ENCODE results near the gene VPS13D. TPM values are rescaled to one million over a fixed set of nuclear protein-coding genes. Genes with fewer than 3 reads are reported as not detected.

Gene VPS13D
- total RNA-seq, 1 experiment from 2014 or later: 31.6 TPM

GRCh38 chr1:12269351-12269750 is 39.5 kb downstream of the VPS13D start:
- H3K36me3 ChIP-seq (ENCODE audit: control insufficient read depth in 1 of 2, insufficient read depth in 2 of 2, low read length in 2 of 2): peaks cover 8 to 13% of the 10 kb centered on the region in 2 experiments; a peak in 3 of 4 replicates
- no peaks in the 10 kb centered on the region for H4K20me1 ChIP-seq (ENCODE audit: insufficient read depth)

DNA sequence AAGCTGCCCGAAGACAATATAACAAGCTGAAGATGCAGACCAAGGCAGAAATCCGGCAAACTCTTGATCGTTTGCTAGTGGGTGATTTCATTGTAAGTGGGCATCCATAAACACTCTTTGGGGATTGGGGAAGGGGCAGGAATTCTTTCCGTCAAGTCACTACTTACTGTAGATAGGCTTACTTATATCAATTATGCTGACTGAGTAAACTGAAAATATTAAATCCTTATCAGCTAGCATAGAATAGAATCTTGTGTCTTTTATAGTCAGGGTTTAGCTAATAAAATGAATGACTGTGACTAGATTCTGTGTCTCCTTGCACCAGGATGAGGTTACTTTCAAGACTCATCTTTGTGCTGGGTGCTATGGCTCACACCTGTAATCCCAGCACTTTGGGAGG is 41.2 kb downstream of the VPS13D start:
- no TSS peak for BruUV-seq (replicated peaks)
- intact Hi-C loops (cut with micrococcal nuclease): loop anchor here (10.0 kb wide), 1 partner anchor 504 kb away; the partner anchor contains the start of gene PRAMEF12
- Histone ChIP-seq H2AFZ (ENCODE audit: low read depth, low read length, poor library complexity, severe bottlenecking) (no peak overlapping the region), H3K4me1 (ENCODE audit: control insufficient read depth in 1 of 2, insufficient read depth in 2 of 2, low read length in 2 of 2) (no peaks in the 10 kb centered on the region), H3K4me2 (ENCODE audit: low read length) (no peak overlapping the region), H3K27ac (ENCODE audit: low read depth, low read length) (no peak overlapping the region), H3K79me2 (ENCODE audit: insufficient read depth, low read length) (no peaks in the 10 kb centered on the region), H3K9ac (ENCODE audit: low read length) (no peak overlapping the region), H3K4me3 (replicated peaks in 1 of 2; ENCODE audit: low read depth in 1 of 2, low read length in 2 of 2) (no peak overlapping the region), H3K36me3 (ENCODE audit: control insufficient read depth in 1 of 2, insufficient read depth in 2 of 2, low read length in 2 of 2) (peaks cover 8 to 17% of the 10 kb centered on the region in 2 experiments; a peak in 3 of 4 replicates), H3K9me3 (ENCODE audit: control insufficient read depth in 1 of 2, insufficient read depth in 1 of 2, low read depth in 1 of 2, low read length in 2 of 2) (no peaks in the 10 kb centered on the region), H3K27me3 (ENCODE audit: insufficient read depth, low read length) (no peaks in the 10 kb centered on the region), H3K9me2 (ENCODE audit: insufficient read depth) (no peaks in the 10 kb centered on the region), H4K20me1 (ENCODE audit: insufficient read depth) (no peaks in the 10 kb centered on the region)
- TF ChIP-seq SIN3A (IDR thresholded peaks at IDR 0.05; ENCODE audit: low read depth): no peak
- no peak for TF ChIP-seq ELF1 (IDR thresholded peaks at IDR 0.05; ENCODE audit: borderline replicate concordance, low read depth)
- TF ChIP-seq YY1 (IDR thresholded peaks at IDR 0.05; ENCODE audit: extremely low read depth, insufficient replicate concordance, low read depth, low read length): no peak
- no peak for TF ChIP-seq CBX3 (IDR thresholded peaks at IDR 0.05; ENCODE audit: low read depth)
- TF ChIP-seq JUND (IDR thresholded peaks at IDR 0.05): no peak
- TF ChIP-seq EZH2phosphoT487 (IDR thresholded peaks at IDR 0.05; ENCODE audit: borderline replicate concordance): no peak
- TF ChIP-seq POLR2A (IDR thresholded peaks at IDR 0.05; ENCODE audit: borderline replicate concordance, extremely low read depth, insufficient read depth, insufficient read length): no peak
- TF ChIP-seq ZNF274 (IDR thresholded peaks at IDR 0.05; ENCODE audit: low read depth, low read length): no peak
- TF ChIP-seq MAX (IDR thresholded peaks at IDR 0.05): no peak
- no peak for TF ChIP-seq EGR1 (IDR thresholded peaks at IDR 0.05; ENCODE audit: low read depth)
- no peak for TF ChIP-seq EZH2 (IDR thresholded peaks at IDR 0.05)
- no peak for TF ChIP-seq SP1 (IDR thresholded peaks at IDR 0.05; ENCODE audit: low read depth)
- ATAC-seq (no peak), DNase-seq (ENCODE audit: low read depth, low spot score) (no peak)
- CTCF ChIA-PET: interaction anchor here (0.7 to 2.6 kb wide), 3 partner anchors 43 to 392 kb away, joined by 3 to 19 read pairs (median 3); no protein-coding TSS in a partner anchor
- RAD21 ChIA-PET (ENCODE audit: low non-redundant PET in 1 of 2, low total read pairs in 2 of 2, uncharacterized antibody in 2 of 2, unreplicated experiment in 2 of 2): interaction anchor here in 1 of 2 experiments (1.0 to 1.3 kb wide), 2 partner anchors 349 to 387 kb away, joined by 3 read pairs; no protein-coding TSS in a partner anchor
- POLR2A ChIA-PET: no interaction called here

More at GRCh38 chr1:12269351-12269750, 39.5 kb downstream of the VPS13D start:
- no TSS peak for BruUV-seq (replicated peaks)
- no peak overlapping the region for H3K4me2 ChIP-seq (ENCODE audit: low read length)
- no peak overlapping the region for H3K4me3 ChIP-seq (replicated peaks in 1 of 2; ENCODE audit: low read depth in 1 of 2, low read length in 2 of 2)
- no peak for ATAC-seq
- no peaks in the 10 kb centered on the region for H3K79me2 ChIP-seq (ENCODE audit: insufficient read depth, low read length)
- no peak overlapping the region for H3K9ac ChIP-seq (ENCODE audit: low read length)
- TF ChIP-seq CBX3 (IDR thresholded peaks at IDR 0.05; ENCODE audit: low read depth) (no peak), RAD21 (IDR thresholded peaks at IDR 0.05; ENCODE audit: low read depth) (no peak), EZH2phosphoT487 (IDR thresholded peaks at IDR 0.05; ENCODE audit: borderline replicate concordance) (no peak)
- no peak overlapping the region for H3K27ac ChIP-seq (ENCODE audit: low read depth, low read length)
- RAD21 ChIA-PET (ENCODE audit: low non-redundant PET in 1 of 2, low total read pairs in 2 of 2, uncharacterized antibody in 2 of 2, unreplicated experiment in 2 of 2): no interaction called here
- POLR2A ChIA-PET: no interaction called here
- H3K4me1 ChIP-seq (ENCODE audit: control insufficient read depth in 1 of 2, insufficient read depth in 2 of 2, low read length in 2 of 2): no peaks in the 10 kb centered on the region
- CTCF ChIA-PET: no interaction called here
- no peak for DNase-seq (ENCODE audit: low read depth, low spot score)
- no peaks in the 10 kb centered on the region for H3K9me3 ChIP-seq (ENCODE audit: control insufficient read depth in 1 of 2, insufficient read depth in 1 of 2, low read depth in 1 of 2, low read length in 2 of 2)
- no peak overlapping the region for H2AFZ ChIP-seq (ENCODE audit: low read depth, low read length, poor library complexity, severe bottlenecking)
- H3K27me3 ChIP-seq (ENCODE audit: insufficient read depth, low read length): no peaks in the 10 kb centered on the region
- intact Hi-C loops (cut with micrococcal nuclease): no loop called here
- no peaks in the 10 kb centered on the region for H3K9me2 ChIP-seq (ENCODE audit: insufficient read depth)

Measured in HCT116 (cell line).